ENCODE measurements around the gene LRRK2.

Gene LRRK2

GRCh38 chr12:40178701-40179100 is 46.1 kb upstream of the LRRK2 start:
- H3K9me3 ChIP-seq (replicated peaks; ENCODE audit: insufficient read depth, low read length) = no peaks in the 10 kb centered on the region
- no peaks in the 10 kb centered on the region for H3F3A ChIP-seq (ENCODE audit: insufficient read depth, low read length)
- H3K27me3 ChIP-seq (replicated peaks; ENCODE audit: insufficient read depth, low read length) = peaks cover 13% of the 10 kb centered on the region
- DNase-seq = no peak
- no peaks in the 10 kb centered on the region for H3K36me3 ChIP-seq (replicated peaks; ENCODE audit: insufficient read depth, low read length)
- no peaks in the 10 kb centered on the region for H3K4me1 ChIP-seq (ENCODE audit: low read length)
- H3K4me3 ChIP-seq (ENCODE audit: low read length) = no peak overlapping the region
- no peak for TF ChIP-seq EZH2 (optimal IDR thresholded peaks at IDR 0.05; ENCODE audit: low read depth, low read length)
- TF ChIP-seq CTCF (IDR thresholded peaks at IDR 0.05; ENCODE audit: low read length) = no peak
- no peak for TF ChIP-seq EZH2phosphoT487 (IDR thresholded peaks at IDR 0.05; ENCODE audit: low read length)
- no peak overlapping the region for H3K9ac ChIP-seq (ENCODE audit: low read length)
- no peak overlapping the region for H3K4me2 ChIP-seq (ENCODE audit: low read depth, low read length)
- H3K79me2 ChIP-seq (ENCODE audit: low read length) = no peaks in the 10 kb centered on the region
- H2AFZ ChIP-seq (ENCODE audit: low read length) = no peak overlapping the region
- no peaks in the 10 kb centered on the region for H3K9me2 ChIP-seq (replicated peaks; ENCODE audit: insufficient read depth, low read length)
- H4K20me1 ChIP-seq (ENCODE audit: insufficient read depth, low read length) = no peaks in the 10 kb centered on the region
- H3K27ac ChIP-seq (ENCODE audit: low read length) = no peak overlapping the region

- H2AFZ ChIP-seq (ENCODE audit: low read length) = no peak overlapping the region
- no peaks in the 10 kb centered on the region for H3K27me3 ChIP-seq (replicated peaks; ENCODE audit: insufficient read depth, low read length)
- no peak for DNase-seq
- H4K20me1 ChIP-seq (ENCODE audit: insufficient read depth, low read length) = no peaks in the 10 kb centered on the region
- no peak overlapping the region for H3K4me2 ChIP-seq (ENCODE audit: low read depth, low read length)
- no peaks in the 10 kb centered on the region for H3K9me2 ChIP-seq (replicated peaks; ENCODE audit: insufficient read depth, low read length)
- H3F3A ChIP-seq (ENCODE audit: insufficient read depth, low read length) = no peaks in the 10 kb centered on the region
- H3K36me3 ChIP-seq (replicated peaks; ENCODE audit: insufficient read depth, low read length) = no peaks in the 10 kb centered on the region
- H3K4me3 ChIP-seq (ENCODE audit: low read length) = no peak overlapping the region
- no peaks in the 10 kb centered on the region for H3K79me2 ChIP-seq (ENCODE audit: low read length)
- H3K9ac ChIP-seq (ENCODE audit: low read length) = no peak overlapping the region
- H3K27ac ChIP-seq (ENCODE audit: low read length) = no peak overlapping the region
- H3K9me3 ChIP-seq (replicated peaks; ENCODE audit: insufficient read depth, low read length) = no peaks in the 10 kb centered on the region
- no peaks in the 10 kb centered on the region for H3K4me1 ChIP-seq (ENCODE audit: low read length)
- TF ChIP-seq CTCF (IDR thresholded peaks at IDR 0.05; ENCODE audit: low read length) = no peak
- TF ChIP-seq EZH2 (optimal IDR thresholded peaks at IDR 0.05; ENCODE audit: low read depth, low read length) = no peak
- TF ChIP-seq EZH2phosphoT487 (IDR thresholded peaks at IDR 0.05; ENCODE audit: low read length) = no peak
Measured at GRCh38 chr12:40181490-40181889, 43.3 kb upstream of the LRRK2 start.

- TF ChIP-seq CTCF (IDR thresholded peaks at IDR 0.05; ENCODE audit: low read length) (no peak), EZH2 (optimal IDR thresholded peaks at IDR 0.05; ENCODE audit: low read depth, low read length) (no peak), EZH2phosphoT487 (IDR thresholded peaks at IDR 0.05; ENCODE audit: low read length) (no peak)
- Histone ChIP-seq H3K9me3 (replicated peaks; ENCODE audit: insufficient read depth, low read length) (no peaks in the 10 kb centered on the region), H2AFZ (ENCODE audit: low read length) (no peak overlapping the region), H3K27me3 (replicated peaks; ENCODE audit: insufficient read depth, low read length) (no peaks in the 10 kb centered on the region), H3K4me3 (ENCODE audit: low read length) (no peak overlapping the region), H3K9ac (ENCODE audit: low read length) (no peak overlapping the region), H3K79me2 (ENCODE audit: low read length) (no peaks in the 10 kb centered on the region), H3K27ac (ENCODE audit: low read length) (no peak overlapping the region), H4K20me1 (ENCODE audit: insufficient read depth, low read length) (no peaks in the 10 kb centered on the region), H3F3A (ENCODE audit: insufficient read depth, low read length) (no peaks in the 10 kb centered on the region), H3K36me3 (replicated peaks; ENCODE audit: insufficient read depth, low read length) (no peaks in the 10 kb centered on the region), H3K4me2 (ENCODE audit: low read depth, low read length) (no peak overlapping the region), H3K9me2 (replicated peaks; ENCODE audit: insufficient read depth, low read length) (no peaks in the 10 kb centered on the region), H3K4me1 (ENCODE audit: low read length) (no peaks in the 10 kb centered on the region)
- no peak for DNase-seq
Measured at GRCh38 chr12:40183715-40184114, 41.1 kb upstream of the LRRK2 start.

All from MM.1S (cell line).